Measurements from ENCODE around the gene ZNF627.
A peak's percentile ranks its signal among the peaks of the same experiment; 100 is the strongest.

ZNF627 gene

DNA sequence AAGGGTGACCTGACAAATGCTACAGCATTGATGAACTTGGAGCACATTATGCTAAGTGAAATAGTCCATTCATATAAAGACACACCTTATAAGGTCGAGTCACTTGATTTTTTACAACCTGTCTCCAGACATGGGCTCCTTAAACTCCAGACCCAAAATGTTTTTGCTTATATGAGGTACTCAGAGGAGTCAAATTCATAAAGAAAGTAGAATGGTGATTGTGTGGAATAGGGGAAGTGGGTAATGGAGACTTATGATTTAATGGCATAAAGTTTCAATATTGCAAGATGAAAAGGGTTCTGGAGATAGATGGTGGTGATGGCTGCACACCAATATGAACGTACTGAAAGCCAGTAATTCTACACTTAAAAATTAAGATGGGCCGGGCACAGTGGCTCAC lies 59.3 kb downstream of the ZNF627 start:
- no peak for ATAC-seq (ENCODE audit: insufficient read depth, low read depth)
- Histone ChIP-seq H3K4me3 (ENCODE audit: low read depth in 1 of 2, low read length in 2 of 2) (no peak overlapping the region), H3K9ac (ENCODE audit: low read depth, low read length) (no peak overlapping the region), H3K79me2 (ENCODE audit: insufficient read depth, low read length) (no peaks in the 10 kb centered on the region), H3K4me1 (ENCODE audit: insufficient read depth, low read length) (no peaks in the 10 kb centered on the region), H3K27ac (ENCODE audit: low read length) (no peak overlapping the region), H3K36me3 (ENCODE audit: insufficient read depth, low read length) (peaks cover 37% of the 10 kb centered on the region), H3K4me2 (ENCODE audit: insufficient read depth, low read length) (no peak overlapping the region), H3K9me3 (ENCODE audit: insufficient read depth, low read length, severe bottlenecking) (peaks cover 19% of the 10 kb centered on the region), H2AFZ (ENCODE audit: low read depth, low read length) (no peak overlapping the region), H3K27me3 (ENCODE audit: insufficient read depth, low read length, poor library complexity) (no peaks in the 10 kb centered on the region), H4K20me1 (ENCODE audit: insufficient read depth, low read length) (no peaks in the 10 kb centered on the region)
- DNase-seq = no peak
- no peak for TF ChIP-seq EZH2 (IDR thresholded peaks at IDR 0.05; ENCODE audit: borderline replicate concordance, low read depth, low read length, severe bottlenecking)
- TF ChIP-seq, protein P1, sequence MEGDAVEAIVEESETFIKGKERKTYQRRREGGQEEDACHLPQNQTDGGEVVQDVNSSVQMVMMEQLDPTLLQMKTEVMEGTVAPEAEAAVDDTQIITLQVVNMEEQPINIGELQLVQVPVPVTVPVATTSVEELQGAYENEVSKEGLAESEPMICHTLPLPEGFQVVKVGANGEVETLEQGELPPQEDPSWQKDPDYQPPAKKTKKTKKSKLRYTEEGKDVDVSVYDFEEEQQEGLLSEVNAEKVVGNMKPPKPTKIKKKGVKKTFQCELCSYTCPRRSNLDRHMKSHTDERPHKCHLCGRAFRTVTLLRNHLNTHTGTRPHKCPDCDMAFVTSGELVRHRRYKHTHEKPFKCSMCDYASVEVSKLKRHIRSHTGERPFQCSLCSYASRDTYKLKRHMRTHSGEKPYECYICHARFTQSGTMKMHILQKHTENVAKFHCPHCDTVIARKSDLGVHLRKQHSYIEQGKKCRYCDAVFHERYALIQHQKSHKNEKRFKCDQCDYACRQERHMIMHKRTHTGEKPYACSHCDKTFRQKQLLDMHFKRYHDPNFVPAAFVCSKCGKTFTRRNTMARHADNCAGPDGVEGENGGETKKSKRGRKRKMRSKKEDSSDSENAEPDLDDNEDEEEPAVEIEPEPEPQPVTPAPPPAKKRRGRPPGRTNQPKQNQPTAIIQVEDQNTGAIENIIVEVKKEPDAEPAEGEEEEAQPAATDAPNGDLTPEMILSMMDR (IDR thresholded peaks at IDR 0.05; ENCODE audit: borderline replicate concordance, extremely low read depth, low read length, poor library complexity, severe bottlenecking) = no peak

DNA sequence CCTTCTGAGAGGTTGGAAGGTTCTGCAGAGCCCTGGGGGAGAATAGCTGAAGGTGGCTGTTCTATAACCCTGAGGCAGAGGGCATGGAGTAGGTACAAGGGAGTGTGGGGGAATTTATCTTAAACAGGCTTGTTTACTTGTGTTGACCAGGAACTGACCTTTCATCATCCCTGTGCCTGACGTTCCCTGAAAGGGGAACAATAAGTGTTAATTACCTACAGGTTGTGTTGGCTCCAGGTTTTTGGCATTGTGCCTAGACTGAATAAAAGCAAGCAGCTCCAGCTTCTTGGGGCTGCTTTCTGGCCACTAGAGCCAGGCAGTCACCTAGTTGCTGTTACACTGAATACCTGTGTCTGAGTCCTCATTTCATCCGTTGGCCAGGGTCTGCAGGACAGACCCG lies 60.0 kb downstream of the ZNF627 start:
- no peak overlapping the region for H3K4me3 ChIP-seq (ENCODE audit: low read depth in 1 of 2, low read length in 2 of 2)
- no peak overlapping the region for H3K27ac ChIP-seq (ENCODE audit: low read length)
- DNase-seq = no peak
- no peaks in the 10 kb centered on the region for H3K79me2 ChIP-seq (ENCODE audit: insufficient read depth, low read length)
- TF ChIP-seq EZH2 (IDR thresholded peaks at IDR 0.05; ENCODE audit: borderline replicate concordance, low read depth, low read length, severe bottlenecking) = no peak
- TF ChIP-seq, protein P1 (IDR thresholded peaks at IDR 0.05; ENCODE audit: borderline replicate concordance, extremely low read depth, low read length, poor library complexity, severe bottlenecking) = no peak
- H3K4me2 ChIP-seq (ENCODE audit: insufficient read depth, low read length) = no peak overlapping the region
- H3K27me3 ChIP-seq (ENCODE audit: insufficient read depth, low read length, poor library complexity) = no peaks in the 10 kb centered on the region
- no peak overlapping the region for H2AFZ ChIP-seq (ENCODE audit: low read depth, low read length)
- no peaks in the 10 kb centered on the region for H4K20me1 ChIP-seq (ENCODE audit: insufficient read depth, low read length)
- H3K36me3 ChIP-seq (ENCODE audit: insufficient read depth, low read length) = peaks cover 29% of the 10 kb centered on the region
- no peaks in the 10 kb centered on the region for H3K4me1 ChIP-seq (ENCODE audit: insufficient read depth, low read length)
- ATAC-seq (ENCODE audit: insufficient read depth, low read depth) = no peak
- no peak overlapping the region for H3K9ac ChIP-seq (ENCODE audit: low read depth, low read length)
- H3K9me3 ChIP-seq (ENCODE audit: insufficient read depth, low read length, severe bottlenecking) = peaks cover 11% of the 10 kb centered on the region

DNA sequence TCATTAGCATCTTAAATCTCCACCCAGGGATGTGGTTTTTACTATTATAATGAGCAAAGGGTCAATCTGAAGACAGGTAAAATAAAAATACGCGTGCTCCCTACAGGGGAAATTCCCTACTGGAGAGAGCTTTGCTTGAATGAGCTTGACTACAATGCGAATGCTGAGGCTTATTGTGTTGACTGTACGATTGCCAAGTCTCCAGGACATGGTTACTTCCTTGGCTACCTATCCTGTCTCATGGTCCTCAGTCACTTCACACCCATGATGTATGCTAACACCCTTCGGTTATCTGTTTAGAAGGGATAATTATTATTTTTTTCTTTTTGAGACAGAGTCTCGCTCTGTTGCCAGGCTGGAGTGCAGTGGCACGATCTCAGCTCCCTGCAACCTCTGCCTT lies 61.7 kb downstream of the ZNF627 start:
- H4K20me1 ChIP-seq (ENCODE audit: insufficient read depth, low read length) = no peaks in the 10 kb centered on the region
- H3K4me2 ChIP-seq (ENCODE audit: insufficient read depth, low read length) = no peak overlapping the region
- H2AFZ ChIP-seq (ENCODE audit: low read depth, low read length) = no peak overlapping the region
- H3K4me3 ChIP-seq (ENCODE audit: low read depth in 1 of 2, low read length in 2 of 2) = no peak overlapping the region
- H3K27me3 ChIP-seq (ENCODE audit: insufficient read depth, low read length, poor library complexity) = no peaks in the 10 kb centered on the region
- H3K79me2 ChIP-seq (ENCODE audit: insufficient read depth, low read length) = no peaks in the 10 kb centered on the region
- no peaks in the 10 kb centered on the region for H3K9me3 ChIP-seq (ENCODE audit: insufficient read depth, low read length, severe bottlenecking)
- H3K36me3 ChIP-seq (ENCODE audit: insufficient read depth, low read length) = peaks cover 15% of the 10 kb centered on the region; the same call in 1 of the 2 replicates
- H3K27ac ChIP-seq (ENCODE audit: low read length) = no peak overlapping the region
- ATAC-seq (ENCODE audit: insufficient read depth, low read depth) (no peak), DNase-seq (no peak)
- TF ChIP-seq EZH2 (IDR thresholded peaks at IDR 0.05; ENCODE audit: borderline replicate concordance, low read depth, low read length, severe bottlenecking) = no peak
- TF ChIP-seq, protein P1 (IDR thresholded peaks at IDR 0.05; ENCODE audit: borderline replicate concordance, extremely low read depth, low read length, poor library complexity, severe bottlenecking) = no peak
- H3K9ac ChIP-seq (ENCODE audit: low read depth, low read length) = no peak overlapping the region
- no peaks in the 10 kb centered on the region for H3K4me1 ChIP-seq (ENCODE audit: insufficient read depth, low read length)

DNA sequence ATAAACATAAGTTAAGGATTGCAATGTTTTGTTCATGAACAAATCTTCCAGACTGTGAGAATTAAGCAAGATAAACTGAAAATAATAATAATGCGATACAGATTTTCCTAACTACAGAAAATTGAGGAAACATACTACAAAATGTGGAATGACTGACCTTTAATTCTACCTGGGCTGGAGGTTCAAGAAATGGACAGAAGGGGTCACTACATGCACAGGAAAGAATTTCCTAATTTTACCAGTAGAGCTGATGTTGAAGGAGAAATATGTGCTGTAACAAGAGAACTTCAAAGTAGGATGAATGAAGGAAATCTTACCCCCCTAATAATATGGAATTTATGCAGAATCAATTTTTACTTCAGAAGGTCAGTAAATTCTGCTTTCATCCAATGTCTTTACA lies 62.3 kb downstream of the ZNF627 start:
- Histone ChIP-seq H3K9me3 (ENCODE audit: insufficient read depth, low read length, severe bottlenecking) (no peaks in the 10 kb centered on the region), H3K36me3 (ENCODE audit: insufficient read depth, low read length) (peaks cover 11% of the 10 kb centered on the region; the same call in 1 of the 2 replicates), H3K4me2 (ENCODE audit: insufficient read depth, low read length) (no peak overlapping the region), H2AFZ (ENCODE audit: low read depth, low read length) (no peak overlapping the region), H3K9ac (ENCODE audit: low read depth, low read length) (no peak overlapping the region), H3K27ac (ENCODE audit: low read length) (no peak overlapping the region), H3K4me3 (ENCODE audit: low read depth in 1 of 2, low read length in 2 of 2) (no peak overlapping the region), H3K79me2 (ENCODE audit: insufficient read depth, low read length) (no peaks in the 10 kb centered on the region), H3K4me1 (ENCODE audit: insufficient read depth, low read length) (no peaks in the 10 kb centered on the region), H3K27me3 (ENCODE audit: insufficient read depth, low read length, poor library complexity) (no peaks in the 10 kb centered on the region), H4K20me1 (ENCODE audit: insufficient read depth, low read length) (no peaks in the 10 kb centered on the region)
- DNase-seq (no peak), ATAC-seq (ENCODE audit: insufficient read depth, low read depth) (no peak)
- TF ChIP-seq, protein P1 (IDR thresholded peaks at IDR 0.05; ENCODE audit: borderline replicate concordance, extremely low read depth, low read length, poor library complexity, severe bottlenecking) = peak; percentile 55
- no peak for TF ChIP-seq EZH2 (IDR thresholded peaks at IDR 0.05; ENCODE audit: borderline replicate concordance, low read depth, low read length, severe bottlenecking)

Measured in DND-41 (cell line).